Esophagus muscularis mucosa (tissue), 3 donors: ENCODE data around the gene TFF2.

Experiments
- CTCF ChIP-seq, 3 experiments: fragments of 200-600 bp in 2 of 3; fragments of 450-650 bp in 1 of 3; sonication (generic) in 2 of 3; IDR thresholded peaks; one replicate each; pipeline ENCODE4 v1.5.1; 2017 to 2019; ENCODE audit warnings: antibody characterized with exemption in 3 of 3, mild to moderate bottlenecking in 2 of 3, moderate library complexity in 1 of 3
- POLR2A ChIP-seq: fragments of 450-650 bp; IDR thresholded peaks from one replicate; pipeline ENCODE4 v1.6.1; 2017; ENCODE audit warnings: antibody characterized with exemption, moderate library complexity, mild to moderate bottlenecking, low read depth
- POLR2AphosphoS5 ChIP-seq, 2 donors: sonication (generic); formaldehyde crosslinking; IDR thresholded peaks; one replicate each; pipeline ENCODE4 v1.6.1; 2017; ENCODE audit warnings: antibody characterized with exemption in 2 of 2

GRCh38 chr21:42356046-42356445 lies 5.3 kb upstream of the TFF2 start:
- TF ChIP-seq POLR2AphosphoS5 (IDR thresholded peaks at IDR 0.05) (no peak), CTCF (IDR thresholded peaks at IDR 0.05) (no peak), POLR2A (no peak)
